Stimulated activated CD4-positive, alpha-beta T cell treated with anti-CD3 and anti-CD28 coated beads, TNF-alpha, amount 100 ng/mL, for 4 hours (primary cell): Measurements from ENCODE around the gene MON1A.
"Not testable (repeated sequence)": the region's sequence is repeated elsewhere in the genome, so short reads cannot be mapped to it uniquely, and the experiment has no call there.

Experiments used
- DNase-seq, 3 experiments: peaks; one replicate each; pipeline ENCODE4 v3.0.0-alpha.2; 2020; ENCODE audit warnings: low read depth in 3 of 3

MON1A gene

GRCh38 chr3:49917806-49918590 lies 11.6 kb downstream of the MON1A start:
- not testable (repeated sequence) for DNase-seq

GRCh38 chr3:49916686-49917085 lies 12.9 kb downstream of the MON1A start:
- no peak for DNase-seq

GRCh38 chr3:49914906-49915305 lies 14.7 kb downstream of the MON1A start:
- no peak for DNase-seq

- no peak for DNase-seq
Observed at GRCh38 chr3:49912881-49913281, 16.7 kb downstream of the MON1A start.

DNA sequence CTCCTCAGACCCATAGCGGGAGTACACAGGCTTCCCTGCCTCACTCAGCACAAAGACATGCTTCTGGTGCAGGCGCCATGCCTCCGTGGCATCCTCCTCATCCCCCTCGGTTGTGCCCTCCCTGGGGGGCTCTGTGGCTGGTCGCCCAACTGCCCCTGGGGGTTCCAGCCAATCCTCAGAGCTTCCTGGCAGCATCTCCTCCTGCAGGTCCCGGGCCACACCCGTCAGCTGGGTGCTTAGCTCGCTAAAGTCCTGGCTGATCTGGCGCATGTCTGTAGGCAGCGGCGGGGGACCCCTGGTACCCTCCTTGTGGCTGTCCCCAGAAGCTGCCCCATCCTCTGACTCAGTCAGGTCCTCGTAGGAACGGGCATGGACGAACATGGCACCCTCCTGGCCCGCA lies 18.0 kb downstream of the MON1A start:
- DNase-seq = no peak

DNA sequence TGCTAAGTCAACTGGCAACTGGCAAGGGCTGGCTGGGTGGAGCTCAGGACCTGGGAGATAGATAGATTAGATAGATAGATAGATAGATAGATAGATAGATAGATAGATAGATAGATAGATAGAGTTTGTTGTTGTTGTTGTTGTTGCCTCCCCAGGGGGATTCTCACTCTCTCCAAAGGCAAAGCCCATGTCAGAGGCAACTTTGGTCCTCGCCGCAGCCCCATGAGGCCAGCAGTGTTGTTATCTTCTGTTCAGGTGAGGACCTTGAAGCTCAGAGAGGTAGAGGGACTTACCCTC lies 18.5 kb downstream of the MON1A start:
- no peak for DNase-seq

DNA sequence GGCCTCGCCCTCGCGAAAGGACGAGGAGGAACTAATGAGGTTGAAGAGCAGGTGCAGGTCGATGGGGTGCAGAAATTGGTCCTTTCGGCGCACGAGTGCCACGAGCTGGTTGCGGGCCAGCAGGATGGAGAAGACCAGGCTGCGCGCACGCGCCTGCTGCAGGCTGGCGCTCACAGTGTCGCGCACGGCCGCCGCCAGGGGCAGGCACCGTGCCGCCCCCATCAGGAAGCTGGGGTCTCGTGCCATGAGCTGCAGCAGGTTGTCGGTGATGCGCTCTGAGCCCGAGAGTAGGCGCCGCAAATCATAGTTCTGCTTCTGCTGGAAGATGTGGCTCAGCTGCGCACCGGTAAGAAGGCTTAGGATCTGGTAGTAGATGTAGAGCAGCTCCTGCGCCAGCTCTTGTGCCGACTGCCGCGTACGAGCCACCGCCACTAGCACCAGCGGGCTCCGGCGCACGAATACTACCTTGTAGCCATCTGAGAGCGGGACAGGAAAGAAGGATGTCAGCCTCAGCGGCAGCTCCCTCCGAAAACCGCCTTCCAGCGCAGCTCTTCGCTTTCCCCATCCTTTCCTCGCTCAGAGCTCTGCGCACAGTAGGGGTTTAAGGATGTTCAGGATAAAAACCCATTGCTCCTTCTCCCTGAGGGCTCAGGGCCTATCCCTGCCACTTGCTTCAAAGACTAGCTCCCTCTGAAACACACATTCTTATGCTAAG lies 19.0 kb downstream of the MON1A start:
- DNase-seq = no peak

- DNase-seq = no peak
Observed at GRCh38 chr3:49908373-49909199, 21.0 kb downstream of the MON1A start.

DNA sequence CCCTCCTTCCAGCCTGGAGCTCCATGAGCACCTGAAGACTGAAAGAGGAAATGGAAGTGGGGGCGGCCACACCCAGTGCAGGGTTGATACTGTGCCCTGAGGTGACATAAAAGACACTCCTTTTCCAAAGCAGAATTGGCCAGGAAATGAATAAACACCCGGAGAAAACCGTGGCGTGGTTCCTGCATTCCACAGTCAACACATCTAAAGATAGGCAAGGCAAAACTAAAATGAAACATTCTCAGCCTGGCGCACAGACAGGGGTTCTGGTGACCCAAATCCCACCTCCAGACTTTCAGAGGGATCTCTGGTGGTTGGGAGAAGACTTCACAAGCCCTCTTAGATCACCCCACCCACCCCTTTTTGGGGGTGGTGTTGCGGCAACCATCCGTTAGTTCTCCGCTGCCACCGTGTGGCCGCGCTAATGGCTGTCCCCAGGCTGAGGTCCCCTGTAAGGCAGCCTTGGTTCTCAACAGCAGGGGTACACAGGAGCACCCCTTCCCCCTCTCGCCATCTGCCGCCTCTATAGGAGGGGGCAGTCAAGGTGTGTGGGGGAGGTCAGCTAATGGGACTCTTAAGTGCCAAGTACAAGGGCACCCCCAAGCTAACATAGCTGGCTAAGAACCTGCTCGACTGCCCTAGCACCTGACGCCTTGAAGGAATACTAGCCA lies 23.4 kb downstream of the MON1A start:
- DNase-seq = peak in 2 of 3 experiments; percentile 21 to 40

GRCh38 chr3:49904448-49904847 lies 25.2 kb downstream of the MON1A start:
- DNase-seq = not testable (repeated sequence)

DNA sequence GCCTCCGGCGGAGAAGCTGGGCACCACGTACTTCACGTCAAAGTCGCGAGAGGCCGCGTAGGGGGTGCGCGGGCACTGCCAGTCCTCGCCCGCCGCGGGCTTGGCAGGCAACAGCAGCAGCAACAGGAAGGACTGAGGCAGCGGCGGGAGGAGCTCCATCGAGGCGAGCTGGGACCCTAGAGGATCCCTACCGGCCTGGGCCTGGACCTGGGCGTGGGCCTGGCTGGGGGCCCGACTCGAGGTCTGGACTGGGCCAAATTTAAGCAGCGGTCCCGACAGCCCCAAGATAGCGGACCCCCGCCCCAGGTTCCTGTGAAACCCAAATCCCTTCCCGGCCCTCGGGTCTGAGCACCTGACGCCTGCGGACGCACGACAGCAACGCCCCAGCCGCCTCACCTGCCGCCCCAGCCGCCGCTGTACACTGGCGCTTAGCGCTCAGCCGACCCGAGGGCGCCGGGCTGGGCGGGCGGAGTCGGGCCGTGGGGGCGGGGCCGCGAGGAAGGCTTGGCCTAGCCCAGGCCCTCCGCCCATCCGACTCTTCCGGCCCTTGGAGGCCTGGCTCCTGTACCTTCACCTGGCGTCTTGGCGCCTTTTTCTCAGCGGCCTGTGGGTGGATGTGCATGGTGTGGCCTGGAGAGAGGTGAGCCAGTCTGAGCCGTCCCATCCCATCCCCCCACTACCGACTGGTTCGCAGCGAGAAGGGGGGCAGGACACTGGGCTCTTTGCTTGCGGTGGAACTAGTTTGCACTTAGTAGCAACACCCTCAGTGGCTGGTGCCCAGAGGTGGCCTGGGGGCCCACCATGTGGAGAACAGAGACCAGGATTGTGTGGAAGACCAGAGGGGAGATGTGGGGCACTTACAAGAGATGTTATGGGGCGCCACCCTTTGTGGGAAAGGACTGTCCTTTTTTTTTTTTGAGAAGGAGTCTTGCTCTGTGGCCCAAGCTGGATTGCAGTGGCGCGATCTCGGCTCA lies 25.9 kb downstream of the MON1A start, which contains the start of gene MST1R:
MST1R (minus strand) TSS at position 423 of the 974 bp plus-strand sequence; CDS start at position 159, 264 bp downstream.
- peak; percentile 54 to 65 (median 58) for DNase-seq

DNA sequence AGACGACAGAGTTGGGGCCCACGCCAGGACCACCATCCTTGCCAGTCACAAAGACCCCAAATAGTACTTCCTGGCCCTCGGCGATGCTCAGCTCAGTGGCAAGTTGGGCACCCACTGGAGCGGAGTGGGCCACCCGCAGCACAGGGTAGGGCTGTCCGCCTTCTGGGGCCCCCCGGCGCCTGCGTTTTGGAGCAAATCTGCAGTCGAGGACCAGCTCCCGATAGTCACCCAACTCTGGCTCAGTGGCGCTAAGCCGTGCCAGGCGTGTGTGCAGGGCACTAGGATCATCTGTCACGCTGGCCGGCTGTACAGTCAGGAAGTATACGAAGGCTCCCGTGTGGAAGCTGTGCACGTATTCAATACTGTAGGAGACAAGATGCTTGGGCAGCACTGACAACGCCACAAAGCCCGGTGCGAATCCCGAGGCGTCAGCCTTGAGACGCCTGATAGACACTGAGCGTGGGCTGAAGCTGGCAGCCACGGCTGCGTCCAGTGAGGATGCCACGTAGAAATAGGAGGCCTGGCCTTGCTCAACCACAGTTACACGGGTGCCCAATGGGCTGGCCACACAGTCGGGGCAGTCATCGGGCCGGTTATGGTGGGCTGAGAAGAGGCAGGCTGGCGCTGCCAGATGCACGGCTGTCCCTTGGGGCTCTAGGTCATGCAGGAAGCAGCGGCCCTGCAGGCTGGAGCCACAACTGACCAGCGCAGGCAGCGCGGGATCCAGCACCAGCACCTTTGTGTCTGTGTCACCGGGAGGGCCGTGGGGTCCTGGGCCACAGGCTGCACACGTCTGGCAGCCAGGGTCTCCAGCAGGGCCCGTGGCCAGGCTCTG lies 26.9 kb downstream of the MON1A start:
- no peak for DNase-seq

DNA sequence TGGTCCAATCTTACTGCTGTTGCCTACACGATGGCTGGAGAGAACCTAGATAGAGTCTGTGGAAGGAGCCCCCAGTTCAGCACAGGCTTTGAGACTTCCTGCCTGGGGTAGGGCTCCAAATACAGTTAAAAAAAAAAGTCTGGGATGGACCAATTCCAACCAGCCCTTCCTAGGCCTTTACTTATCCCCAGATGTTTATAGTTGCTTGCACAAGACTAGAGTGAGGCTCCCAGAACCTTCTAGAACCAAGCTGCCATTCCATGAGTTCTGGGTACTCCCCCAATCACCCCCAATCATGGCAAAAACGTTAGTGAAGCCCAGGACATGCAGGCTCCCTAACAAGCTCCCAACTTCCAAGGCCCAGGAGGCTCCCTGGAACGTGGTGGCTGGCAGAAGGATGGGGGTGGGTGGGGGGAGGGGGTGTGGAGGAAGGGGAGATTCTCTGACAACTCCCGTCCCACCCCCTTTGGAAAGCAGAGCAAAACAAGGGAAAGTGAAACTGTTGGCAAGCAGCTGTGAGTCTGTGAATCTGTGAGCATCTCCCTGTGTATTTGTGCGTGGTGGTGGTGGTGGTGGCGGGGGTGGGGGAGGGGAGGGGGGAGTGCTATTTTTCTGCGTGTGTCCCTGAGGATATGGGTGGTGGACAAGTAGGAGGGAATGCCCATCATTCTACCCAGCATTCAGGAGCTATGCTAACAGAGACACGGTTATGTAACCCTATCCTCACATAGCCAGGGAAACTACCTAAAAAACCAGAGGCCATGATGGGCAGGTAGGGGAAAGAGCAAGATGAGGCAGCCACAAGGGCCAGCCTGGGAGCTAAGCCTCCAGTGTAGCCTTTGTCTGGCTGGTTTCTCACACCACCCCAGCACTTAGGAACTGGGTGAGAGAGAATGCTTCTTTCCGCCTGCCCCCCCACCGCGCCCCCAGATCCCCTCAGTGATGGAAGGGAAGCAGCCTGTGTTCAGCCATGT lies 28.0 kb downstream of the MON1A start:
- no peak for DNase-seq

- no peak for DNase-seq
Observed at GRCh38 chr3:49900491-49901153, 29.0 kb downstream of the MON1A start.

DNA sequence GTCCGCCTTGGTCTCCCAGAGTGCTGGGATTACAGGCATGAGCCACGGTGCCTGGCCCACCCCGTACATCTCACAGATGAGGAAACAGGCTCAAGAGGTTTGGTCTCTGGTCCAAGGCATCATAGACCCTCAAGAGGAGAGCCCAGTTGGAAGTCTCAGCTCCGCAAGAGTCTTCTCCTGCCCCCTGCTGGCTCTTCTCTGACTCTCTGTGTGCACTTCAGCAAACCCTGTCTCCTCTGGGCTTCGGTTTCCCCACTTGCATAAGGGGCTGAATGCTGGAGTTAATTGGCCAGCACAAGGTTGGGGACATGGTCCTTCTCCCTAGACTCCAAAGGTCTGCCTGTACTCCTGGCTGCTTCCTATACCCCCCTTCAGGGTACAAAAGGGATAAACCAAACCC lies 29.8 kb downstream of the MON1A start:
- DNase-seq = no peak

DNA sequence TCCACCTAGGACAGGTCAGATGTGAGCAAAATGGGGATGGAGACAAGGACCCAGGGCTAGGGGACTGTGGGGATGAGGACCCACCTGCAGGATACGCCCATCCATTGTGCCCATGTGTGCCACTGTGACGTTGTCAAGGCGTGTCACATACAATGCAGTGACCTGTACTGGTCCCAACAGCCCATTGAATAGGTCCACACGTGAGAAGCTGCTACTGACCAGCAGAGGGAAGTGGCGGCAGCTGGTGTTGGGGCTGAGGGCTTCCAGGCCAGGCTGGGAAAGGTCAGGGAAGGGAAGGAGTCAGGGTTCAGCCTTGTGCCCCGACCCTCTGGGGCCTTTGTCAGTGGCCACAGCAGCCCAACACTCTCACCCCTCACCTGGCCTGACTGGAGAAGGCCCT lies 30.6 kb downstream of the MON1A start:
- DNase-seq = no peak

- no peak for DNase-seq
Observed at GRCh38 chr3:49896345-49896744, 33.3 kb downstream of the MON1A start.

DNA sequence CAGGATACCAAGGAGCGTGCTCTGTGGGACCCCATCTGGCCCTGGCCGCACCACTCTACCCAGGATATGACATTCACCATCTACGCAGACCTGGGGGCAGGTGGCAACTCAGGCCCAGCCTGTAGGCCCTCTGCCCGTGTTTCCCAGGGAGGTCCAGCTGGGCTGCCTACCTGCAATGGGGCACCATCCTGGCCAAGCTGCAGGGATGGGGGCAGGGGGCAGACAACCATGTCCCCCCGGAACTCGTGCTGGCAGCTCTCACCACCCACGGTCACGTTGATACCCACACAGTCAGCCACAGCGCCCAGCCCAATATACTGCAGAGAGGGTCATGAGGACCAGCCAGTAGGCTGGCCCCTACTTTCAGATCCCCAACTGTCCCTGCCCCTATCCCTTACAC lies 33.8 kb downstream of the MON1A start:
- no peak for DNase-seq
